Neural cell (in vitro differentiated cells): Measurements from ENCODE around the gene DPP10. TPM values are rescaled to one million over a fixed set of nuclear protein-coding genes. Genes with fewer than 3 reads are reported as not detected.

ENCODE experiments used
- H2AFZ ChIP-seq: fragments of 200-600, 300-800 bp; sonication (generic), shearing (Covaris generic); 2 replicates; pipeline ENCODE4 v1.6.0; 2014; ENCODE audit warnings: low read depth, mild to moderate bottlenecking, antibody characterized with exemption, low read length, moderate library complexity
- H3F3A ChIP-seq: fragments of 200-600 bp; shearing (Covaris generic); 2 replicates; pipeline ENCODE4 v1.6.1; 2016; ENCODE audit warnings: mild to moderate bottlenecking, moderate library complexity, mixed read lengths, antibody characterized with exemption, low read length; ENCODE audit not compliant: insufficient read depth, poor library complexity, severe bottlenecking
- H3K27ac ChIP-seq: fragments of 200-600, 300-800 bp; sonication (generic), shearing (Covaris generic); 2 replicates; pipeline ENCODE4 v1.5.1; 2014; ENCODE audit warnings: mild to moderate bottlenecking, low read length, moderate library complexity
- H3K27me3 ChIP-seq: fragments of 300-800, 200-600 bp; sonication (generic), shearing (Covaris generic); 2 replicates; pipeline ENCODE4 v1.6.0; 2014; ENCODE audit warnings: mild to moderate bottlenecking, low read depth, low read length, moderate library complexity; ENCODE audit not compliant: insufficient read depth
- H3K36me3 ChIP-seq: fragments of 300-800, 200-600 bp; sonication (generic), shearing (Covaris generic); 2 replicates; pipeline ENCODE4 v1.5.1; 2014; ENCODE audit warnings: mild to moderate bottlenecking, antibody characterized with exemption, low read length, moderate library complexity; ENCODE audit not compliant: insufficient read depth
- H3K4me2 ChIP-seq: fragments of 300-800, 200-600 bp; sonication (generic), shearing (Covaris generic); 2 replicates; pipeline ENCODE4 v1.6.0; 2014; ENCODE audit warnings: mild to moderate bottlenecking, low read length
- H3K4me3 ChIP-seq: fragments of 300-800, 200-600 bp; sonication (generic), shearing (Covaris generic); 2 replicates; pipeline ENCODE4 v1.5.1; 2014; ENCODE audit warnings: mild to moderate bottlenecking, low read length, moderate library complexity
- H3K79me2 ChIP-seq: fragments of 200-600 bp; shearing (Covaris generic); replicated peaks from 2 replicates; pipeline ENCODE4 v1.6.0; 2014; ENCODE audit warnings: mild to moderate bottlenecking, low read length, moderate library complexity; ENCODE audit not compliant: insufficient read depth
- H3K9ac ChIP-seq: fragments of 300-800, 200-600 bp; sonication (generic), shearing (Covaris generic); 2 replicates; pipeline ENCODE4 v1.6.1; 2016; ENCODE audit warnings: mild to moderate bottlenecking, low read length, mixed read lengths
- H3K9me2 ChIP-seq: fragments of 200-600 bp; shearing (Covaris generic); 2 replicates; pipeline ENCODE4 v1.6.1; 2016; ENCODE audit warnings: mild to moderate bottlenecking, low read length, mixed read lengths; ENCODE audit not compliant: insufficient read depth
- H3K9me3 ChIP-seq: fragments of 200-600, 300-800 bp; sonication (generic), shearing (Covaris generic); 2 replicates; pipeline ENCODE4 v1.6.1; 2016; ENCODE audit warnings: mild to moderate bottlenecking, mixed run types, low read length, moderate library complexity, mixed read lengths
- H4K20me1 ChIP-seq: fragments of 200-600 bp; shearing (Covaris generic); 2 replicates; pipeline ENCODE4 v1.6.1; 2016; ENCODE audit warnings: mild to moderate bottlenecking, mixed run types; ENCODE audit not compliant: insufficient read depth
- CTCF ChIP-seq: fragments of 450-650 bp; IDR thresholded peaks from 2 replicates; pipeline ENCODE4 v1.5.1; 2014; ENCODE audit warnings: antibody characterized with exemption, mild to moderate bottlenecking, moderate library complexity; ENCODE audit not compliant: poor library complexity, severe bottlenecking
- EP300 ChIP-seq: fragments of 450-650 bp; conservative IDR thresholded peaks from 2 replicates; pipeline ENCODE4 v1.6.1; 2014; ENCODE audit warnings: antibody characterized with exemption, mild to moderate bottlenecking, moderate library complexity; ENCODE audit not compliant: poor library complexity, severe bottlenecking
- EZH2 ChIP-seq: fragments of 200-600, 300-800 bp; shearing (Covaris generic), sonication (generic); IDR thresholded peaks from 2 replicates; pipeline ENCODE4 v1.6.1; 2014; ENCODE audit warnings: antibody characterized with exemption, low read length, borderline replicate concordance, mild to moderate bottlenecking; ENCODE audit not compliant: insufficient read depth, poor library complexity, severe bottlenecking
- MXI1 ChIP-seq: fragments of 450-650 bp; conservative IDR thresholded peaks from 2 replicates; pipeline ENCODE4 v1.6.1; 2014; ENCODE audit warnings: antibody characterized with exemption, mild to moderate bottlenecking; ENCODE audit not compliant: poor library complexity, severe bottlenecking
- POLR2AphosphoS5 ChIP-seq: IDR thresholded peaks from 2 replicates; pipeline ENCODE4 v1.6.1; 2012
- RAD21 ChIP-seq: fragments of 450-650 bp; conservative IDR thresholded peaks from 2 replicates; pipeline ENCODE4 v1.6.1; 2014; ENCODE audit warnings: antibody characterized with exemption, mild to moderate bottlenecking, moderate library complexity
- REST ChIP-seq: IDR thresholded peaks from 2 replicates; pipeline ENCODE4 v1.6.1; 2012; ENCODE audit warnings: borderline replicate concordance
- SMC3 ChIP-seq: fragments of 450-650 bp; conservative IDR thresholded peaks from 2 replicates; pipeline ENCODE4 v1.6.1; 2014; ENCODE audit warnings: antibody characterized with exemption, mild to moderate bottlenecking, moderate library complexity; ENCODE audit not compliant: poor library complexity
- TAF1 ChIP-seq: IDR thresholded peaks from 2 replicates; pipeline ENCODE4 v1.6.1; 2012; ENCODE audit warnings: low read depth
- polyA plus RNA-seq: library from polyadenylated mRNA; depleted of rRNA; stranded (reverse); fragments of >200 nt; gene quantifications from 2 replicates; pipeline ENCODE4 v1.2.3, GENCODE V29; 2014

Gene DPP10
- polyA plus RNA-seq, 1 donor from 2014 or later, result 13.9 TPM

GRCh38 chr2:114728372-114728771, 285.9 kb downstream of the DPP10 start:
- Histone ChIP-seq H4K20me1 (no peaks in the 10 kb centered on the region), H3K4me2 (no peak overlapping the region), H3K4me3 (no peak overlapping the region), H3K27ac (no peak overlapping the region), H3K36me3 (no peaks in the 10 kb centered on the region), H3K9me3 (no peaks in the 10 kb centered on the region), H3K9me2 (no peaks in the 10 kb centered on the region), H3K79me2 (no peaks in the 10 kb centered on the region), H3F3A (no peaks in the 10 kb centered on the region), H2AFZ (no peak overlapping the region), H3K9ac (no peak overlapping the region), H3K27me3 (no peaks in the 10 kb centered on the region)
- TF ChIP-seq POLR2AphosphoS5 (no peak), EZH2 (no peak), EP300 (no peak), SMC3 (no peak)

GRCh38 chr2:114729026-114729425, 286.6 kb downstream of the DPP10 start:
- H3K27ac ChIP-seq, result no peak overlapping the region
- H3K4me2 ChIP-seq, result no peak overlapping the region
- no peaks in the 10 kb centered on the region for H3K9me2 ChIP-seq
- H3K79me2 ChIP-seq, result no peaks in the 10 kb centered on the region
- H3K9me3 ChIP-seq, result no peaks in the 10 kb centered on the region
- H3K27me3 ChIP-seq, result no peaks in the 10 kb centered on the region
- TF ChIP-seq RAD21 (peak; percentile 85), CTCF (peak; percentile 81), TAF1 (no peak), MXI1 (no peak), SMC3 (peak; percentile 81)
- H3K36me3 ChIP-seq, result no peaks in the 10 kb centered on the region
- H3K9ac ChIP-seq, result no peak overlapping the region
- no peaks in the 10 kb centered on the region for H4K20me1 ChIP-seq
- H3K4me3 ChIP-seq, result no peak overlapping the region
- H3F3A ChIP-seq, result no peaks in the 10 kb centered on the region
- H2AFZ ChIP-seq, result no peak overlapping the region

GRCh38 chr2:114735126-114735525, 292.7 kb downstream of the DPP10 start:
- H3K27me3 ChIP-seq, result no peaks in the 10 kb centered on the region
- H3F3A ChIP-seq, result no peaks in the 10 kb centered on the region
- H3K27ac ChIP-seq, result no peak overlapping the region
- H3K9me2 ChIP-seq, result no peaks in the 10 kb centered on the region
- H3K79me2 ChIP-seq, result no peaks in the 10 kb centered on the region
- H3K36me3 ChIP-seq, result no peaks in the 10 kb centered on the region
- TF ChIP-seq POLR2AphosphoS5 (no peak), REST (no peak), EP300 (no peak), MXI1 (no peak), CTCF (no peak), RAD21 (no peak), TAF1 (no peak), SMC3 (no peak), EZH2 (no peak)
- no peak overlapping the region for H3K4me3 ChIP-seq
- H2AFZ ChIP-seq, result no peak overlapping the region
- H3K9me3 ChIP-seq, result no peaks in the 10 kb centered on the region
- H3K9ac ChIP-seq, result no peak overlapping the region
- no peaks in the 10 kb centered on the region for H4K20me1 ChIP-seq
- H3K4me2 ChIP-seq, result no peak overlapping the region
